Endothelial cell of umbilical vein (primary cell): ENCODE measurements around the gene FLT4. TPM values are rescaled to one million over a fixed set of nuclear protein-coding genes. Genes with fewer than 3 reads are reported as not detected.

Source experiments
- BruUV-seq: library from RNA; stranded (reverse); fragments of 400-500 nt; replicated peaks from 2 replicates; lab custom pipeline; 2021; lab: Mats Ljungman, UMichigan
- CTCF ChIA-PET: fragments of 300-600, 350-600 bp; sonication (Branson Sonifier 250); formaldehyde crosslinking; loops from one replicate; lab custom pipeline; 2021; ENCODE audit warnings: antibody characterized with exemption, inconsistent platforms; lab: Charles Lee
- POLR2A ChIA-PET: fragments of 300-600, 350-600 bp; sonication (Branson Sonifier 250); formaldehyde crosslinking; loops from one replicate; lab custom pipeline; 2021; ENCODE audit warnings: antibody characterized with exemption, inconsistent platforms; lab: Charles Lee
- DNase-seq: peaks from one replicate; pipeline ENCODE4 v3.0.0-alpha.2; 2011; ENCODE audit warnings: low read depth, low spot score
- FAIRE-seq: peaks from 2 replicates; lab custom pipeline; 2011; peaks lifted over from hg19 to GRCh38; lab: Jason Lieb, UNC
- H2AFZ ChIP-seq: 2 replicates; pipeline ENCODE4 v1.6.0; 2012; ENCODE audit warnings: low read depth, low read length, control low read depth, inconsistent platforms
- H3K27ac ChIP-seq: 2 replicates; pipeline ENCODE4 v1.5.1; 2011; ENCODE audit warnings: low read depth, mild to moderate bottlenecking, control low read depth, low read length, moderate library complexity; ENCODE audit not compliant: insufficient read depth
- H3K27me3 ChIP-seq, 2 experiments: 2 replicates each; pipeline versions ENCODE4 v1.6.0 to v1.6.1; 2011; ENCODE audit warnings: low read length in 2 of 2, mixed read lengths in 1 of 2; ENCODE audit not compliant: control insufficient read depth in 2 of 2, insufficient read depth in 2 of 2
- H3K36me3 ChIP-seq, 2 experiments: 2 replicates in 1 of 2; 3 replicates in 1 of 2; pipeline ENCODE4 v1.5.1; 2011; ENCODE audit warnings: low read length in 2 of 2, mild to moderate bottlenecking in 1 of 2, moderate library complexity in 1 of 2; ENCODE audit not compliant: control insufficient read depth in 2 of 2, insufficient read depth in 2 of 2; ENCODE audit errors: extremely low read depth in 1 of 2
- H3K4me1 ChIP-seq: 3 replicates; pipeline ENCODE4 v1.5.1; 2011; ENCODE audit warnings: mild to moderate bottlenecking, low read length; ENCODE audit not compliant: control insufficient read depth, insufficient read depth; ENCODE audit errors: extremely low read depth
- H3K4me2 ChIP-seq: 2 replicates; pipeline ENCODE4 v1.6.1; 2011; ENCODE audit warnings: low read length, control low read depth, mixed read lengths; ENCODE audit not compliant: insufficient read depth
- H3K4me3 ChIP-seq, 3 experiments: fragments of 200-600 bp in 1 of 3; sonication (generic), shearing (Covaris generic) in 1 of 3; replicated peaks in 1 of 3; 2 replicates each; pipeline ENCODE4 v1.5.1; 2011 to 2016; ENCODE audit warnings: control low read depth in 3 of 3, low read length in 3 of 3, mild to moderate bottlenecking in 2 of 3, inconsistent platforms in 1 of 3, low read depth in 1 of 3, moderate library complexity in 1 of 3; ENCODE audit not compliant: insufficient read depth in 1 of 3
- H3K79me2 ChIP-seq: 2 replicates; pipeline ENCODE4 v1.6.0; 2012; ENCODE audit warnings: low read length, inconsistent platforms; ENCODE audit not compliant: control insufficient read depth, insufficient read depth
- H3K9ac ChIP-seq: replicated peaks from 2 replicates; pipeline ENCODE3; 2011; ENCODE audit warnings: low read length, control low read depth; ENCODE audit not compliant: insufficient read depth; ENCODE audit errors: extremely low read depth
- H3K9me1 ChIP-seq: replicated peaks from 3 replicates; pipeline ENCODE4 v1.6.0; 2011; ENCODE audit warnings: mild to moderate bottlenecking, low read length; ENCODE audit not compliant: control insufficient read depth, insufficient read depth; ENCODE audit errors: extremely low read depth
- H3K9me3 ChIP-seq: replicated peaks from 2 replicates; pipeline ENCODE4 v1.5.1; 2012; ENCODE audit warnings: low read length, inconsistent platforms; ENCODE audit not compliant: control insufficient read depth, insufficient read depth
- H4K20me1 ChIP-seq: replicated peaks from 2 replicates; pipeline ENCODE3; 2011; ENCODE audit warnings: mild to moderate bottlenecking, low read length; ENCODE audit not compliant: control insufficient read depth, insufficient read depth; ENCODE audit errors: extremely low read depth
- CTCF ChIP-seq, 2 donors: IDR thresholded peaks; 1 replicate in 1 of 2; 2 replicates in 1 of 2; pipeline ENCODE4 v1.5.1; 2011; ENCODE audit warnings: low read length in 2 of 2, mild to moderate bottlenecking in 2 of 2, moderate library complexity in 2 of 2, control low read depth in 1 of 2, inconsistent platforms in 1 of 2, low read depth in 1 of 2; ENCODE audit not compliant: insufficient read depth in 1 of 2; ENCODE audit errors: extremely low read depth in 1 of 2
- EZH2 ChIP-seq: IDR thresholded peaks from 2 replicates; pipeline ENCODE4 v1.6.1; 2012; ENCODE audit warnings: borderline replicate concordance, low read depth, mild to moderate bottlenecking, moderate library complexity, low read length, inconsistent platforms; ENCODE audit not compliant: severe bottlenecking
- FOS ChIP-seq: IDR thresholded peaks from 2 replicates; pipeline ENCODE4 v1.6.1; 2011; ENCODE audit warnings: mild to moderate bottlenecking, low read length, moderate library complexity, borderline replicate concordance; ENCODE audit not compliant: insufficient read depth
- GATA2 ChIP-seq: IDR thresholded peaks from 2 replicates; pipeline ENCODE4 v1.7.0; 2011; ENCODE audit warnings: low read depth, mild to moderate bottlenecking, moderate library complexity, mixed read lengths, low read length; ENCODE audit not compliant: insufficient read length, insufficient read depth
- JUN ChIP-seq: IDR thresholded peaks from 2 replicates; pipeline ENCODE4 v1.6.1; 2011; ENCODE audit warnings: borderline replicate concordance, low read depth; ENCODE audit not compliant: insufficient read length, insufficient read depth
- MAX ChIP-seq: IDR thresholded peaks from 2 replicates; pipeline ENCODE4 v1.6.1; 2011; ENCODE audit not compliant: insufficient read depth, insufficient read length
- MYC ChIP-seq: IDR thresholded peaks from one replicate; pipeline ENCODE4 v1.6.1; 2011; ENCODE audit warnings: mild to moderate bottlenecking, low read depth, low read length
- POLR2A ChIP-seq: IDR thresholded peaks from 2 replicates; pipeline ENCODE4 v1.6.1; 2012; ENCODE audit warnings: low read depth, mild to moderate bottlenecking, control low read depth, low read length
- POLR2AphosphoS5 ChIP-seq: IDR thresholded peaks from 2 replicates; pipeline ENCODE4 v1.6.1; 2012; ENCODE audit warnings: low read depth, mild to moderate bottlenecking, control low read depth, low read length, moderate library complexity; ENCODE audit not compliant: insufficient read depth
- dilution Hi-C: fragments of 300-500 bp; cut with MboI; formaldehyde crosslinking; loops from one replicate; pipeline ENCODE4 v1.15.0; 2019; ENCODE audit warnings: low sequenced_read_pairs; ENCODE audit not compliant: extremely low pct_ligation_motif_present
- intact Hi-C: fragments of 100-400 bp; cut with micrococcal nuclease; formaldehyde crosslinking; loops from one replicate; pipeline ENCODE4 v1.10.0; 2022
- polyA plus RNA-seq, 4 experiments: library from polyadenylated mRNA; depleted of rRNA in 3 of 4; stranded (reverse) in 3 of 4; unstranded in 1 of 4; fragments of >200 nt; gene quantifications; 2 replicates each; pipeline versions ENCODE4 v1.2.1 to v1.2.3, GENCODE V29; 2011 to 2012; ENCODE audit warnings: missing spikeins in 1 of 4
- total RNA-seq: library from RNA; stranded (reverse); gene quantifications from 2 replicates; pipeline ENCODE4 v1.2.3, GENCODE V29; 2021

The FLT4 gene
- total and polyA plus RNA-seq, 2 donors (not counting 3 experiments of a cell fraction or from before 2014, with no cell fraction given): 44.4 to 71.5 TPM

- intact Hi-C loops: loop anchor here (10.0 kb wide), 1 partner anchor 347 kb away; the partner anchor contains the start of gene MAPK9
- no peaks in the 10 kb centered on the region for H3K9me1 ChIP-seq
- no peak for DNase-seq
- dilution Hi-C loops: no loop called here
- H3K4me1 ChIP-seq: peaks cover 25% of the 10 kb centered on the region
- CTCF ChIA-PET: no interaction called here
- no peaks in the 10 kb centered on the region for H3K9me3 ChIP-seq
- no TSS peak for BruUV-seq
- TF ChIP-seq MAX (no peak), CTCF (IDR thresholded peaks at IDR 0.05; ENCODE audit: extremely low read depth in 1 of 2, insufficient read depth in 1 of 2, low read depth in 1 of 2, low read length in 2 of 2) (no peak), POLR2A (no peak), MYC (no peak), FOS (no peak), GATA2 (no peak), JUN (no peak), EZH2 (no peak), POLR2AphosphoS5 (no peak)
- H3K9ac ChIP-seq: no peak overlapping the region
- H3K27ac ChIP-seq: no peak overlapping the region
- H3K79me2 ChIP-seq: no peaks in the 10 kb centered on the region
- no peak overlapping the region for H3K4me3 ChIP-seq
- FAIRE-seq: no peak
- H4K20me1 ChIP-seq: no peaks in the 10 kb centered on the region
- POLR2A ChIA-PET: interaction anchor here (0.7 kb wide), 1 partner anchor 16 kb away, joined by 4 read pairs; no protein-coding TSS in a partner anchor
- no peaks in the 10 kb centered on the region for H3K36me3 ChIP-seq
- H2AFZ ChIP-seq: no peak overlapping the region
- H3K27me3 ChIP-seq: no peaks in the 10 kb centered on the region
- H3K4me2 ChIP-seq: no peak overlapping the region
Observed at GRCh38 chr5:180642181-180642775, 7.1 kb downstream of the FLT4 start.
